HG03108 (cell line): ENCODE results near the gene DAP.
"Not testable (repeated sequence)": the region's sequence is repeated elsewhere in the genome, so short reads cannot be mapped to it uniquely, and the experiment has no call there.

ENCODE experiments used
- ATAC-seq: cut with Tn5 transposase; IDR thresholded peaks from one replicate; pipeline ENCODE4 v1.9.1; 2021; ENCODE audit warnings: moderate library complexity; ENCODE audit not compliant: unreplicated experiment

The DAP gene

DNA sequence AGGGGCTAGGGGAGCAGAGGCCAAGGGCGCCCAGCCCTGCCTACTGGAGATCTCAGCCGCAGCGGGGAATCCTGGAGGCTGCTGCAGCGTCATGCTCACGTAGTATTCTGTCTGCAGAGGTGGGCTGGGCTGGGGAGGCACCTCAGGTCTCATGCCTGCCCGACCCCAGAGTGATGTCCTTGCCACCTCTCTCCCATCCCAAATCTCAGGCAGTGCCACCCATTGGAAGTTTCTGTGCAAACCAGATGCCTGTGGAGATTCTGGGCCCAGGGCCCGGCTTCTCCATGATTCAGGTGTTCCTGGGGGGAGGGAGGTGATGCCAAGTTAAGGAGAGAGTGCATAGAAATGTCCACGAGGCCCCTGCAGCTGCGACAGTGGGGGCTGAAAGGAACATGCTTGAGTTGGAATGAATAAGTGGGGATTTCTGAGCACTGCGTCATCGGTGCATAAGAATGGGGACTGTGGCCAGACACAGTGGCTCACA, 125.1 kb downstream of the DAP start:
- ATAC-seq = no peak

DNA sequence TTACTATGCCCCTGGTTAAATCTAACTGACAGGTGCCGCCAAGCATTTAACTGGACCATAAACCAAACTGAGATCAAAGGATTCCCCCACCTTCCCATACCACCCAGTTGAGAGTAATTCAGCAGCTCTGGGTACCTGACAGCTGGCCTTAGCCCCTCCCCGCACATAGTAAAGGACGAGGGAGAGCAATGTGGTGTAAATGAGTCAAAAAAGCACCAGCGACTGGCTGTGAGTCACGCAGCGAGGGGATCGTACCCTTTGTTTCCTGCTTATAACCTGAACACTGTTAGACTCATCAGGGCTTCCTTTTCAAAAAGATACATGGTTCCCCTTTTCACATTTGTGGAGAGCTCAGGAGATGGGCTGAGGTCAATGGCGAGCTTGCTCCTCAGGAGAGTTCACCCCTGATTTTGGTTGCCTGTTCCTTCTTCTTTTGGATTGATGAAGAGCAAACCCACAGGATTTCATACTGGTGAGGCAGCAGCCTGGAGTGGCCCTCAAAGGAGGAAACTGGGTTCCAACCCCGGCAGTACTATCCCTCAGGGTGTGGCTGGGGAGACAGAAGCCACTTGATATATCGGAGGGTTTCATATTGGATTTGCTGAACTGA, 125.7 kb downstream of the DAP start:
- peak; percentile 61 for ATAC-seq

DNA sequence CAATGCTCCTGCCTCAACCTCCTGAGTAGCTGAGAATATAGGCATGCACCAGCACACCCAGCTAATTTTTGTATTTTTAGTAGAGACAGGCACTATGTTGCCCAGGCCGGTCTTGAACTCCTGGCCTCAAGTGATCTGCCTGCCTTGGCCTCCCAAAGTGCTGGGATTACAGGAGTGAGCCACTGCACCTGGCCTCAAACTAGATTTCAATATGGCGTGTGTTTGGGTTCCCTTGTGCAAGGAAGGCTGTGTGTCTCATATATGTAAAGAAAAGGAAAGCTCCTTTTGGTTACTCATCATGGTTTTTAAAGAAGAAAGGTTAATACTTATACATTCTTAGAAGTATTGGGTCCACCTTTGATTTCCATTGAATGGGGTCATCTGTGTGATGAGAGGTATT, 126.5 kb downstream of the DAP start:
- no peak for ATAC-seq

DNA sequence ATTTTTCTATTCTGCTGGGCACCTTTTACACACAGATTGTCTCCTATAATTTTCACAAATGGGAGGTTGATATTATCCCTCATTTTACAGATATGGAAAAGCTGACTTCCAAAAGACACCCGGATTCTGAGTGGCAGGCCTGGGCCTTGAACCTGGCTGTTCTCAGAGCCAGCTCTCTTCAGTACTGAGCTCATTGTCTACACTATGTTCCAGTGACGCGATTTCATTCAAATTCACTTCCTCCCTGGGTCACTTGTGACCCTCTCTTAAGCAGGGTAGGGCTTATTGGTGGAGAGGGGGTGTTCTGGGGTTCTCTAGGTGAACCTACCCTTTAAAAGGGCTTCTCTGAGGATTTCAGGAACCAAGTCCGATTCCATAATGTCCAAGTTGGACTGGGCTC, 127.0 kb downstream of the DAP start:
- no peak for ATAC-seq

DNA sequence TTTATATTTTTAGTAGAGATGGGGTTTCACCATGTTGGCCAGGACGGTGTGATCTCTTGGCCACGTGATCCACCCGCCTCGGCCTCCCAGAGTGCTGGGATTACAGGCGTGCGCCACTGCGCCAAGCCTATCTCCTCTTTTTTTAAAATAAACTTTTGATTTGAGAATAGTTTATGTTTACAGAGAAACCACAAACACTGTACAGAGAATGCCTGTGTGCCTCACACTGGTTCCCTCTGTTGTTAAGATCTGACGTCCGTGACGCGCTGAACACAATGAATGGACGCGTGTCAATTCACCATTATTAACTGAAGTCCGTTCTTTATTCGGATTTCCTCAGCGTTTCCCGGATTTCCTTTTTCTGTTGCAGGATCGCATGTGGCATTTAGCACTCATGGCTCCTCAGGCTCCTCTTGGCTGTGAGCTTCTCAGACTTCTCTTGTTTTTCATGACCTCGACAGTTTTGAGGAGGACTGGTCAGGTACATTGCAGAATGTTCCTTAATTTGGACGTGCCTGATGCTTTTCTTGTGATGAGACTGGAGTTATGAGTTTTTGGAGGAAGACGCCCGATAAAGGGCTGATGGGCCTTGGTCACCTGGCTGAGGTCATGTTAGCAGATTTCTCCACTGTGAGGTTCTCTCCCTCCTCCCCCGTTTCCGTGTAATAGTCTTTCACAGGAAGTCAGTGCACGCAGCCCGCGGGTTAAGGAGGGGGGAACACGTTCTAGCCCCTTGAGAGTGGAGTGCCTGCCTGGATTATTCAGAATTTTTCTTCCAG, 127.6 kb downstream of the DAP start:
- peak; percentile 7 for ATAC-seq

DNA sequence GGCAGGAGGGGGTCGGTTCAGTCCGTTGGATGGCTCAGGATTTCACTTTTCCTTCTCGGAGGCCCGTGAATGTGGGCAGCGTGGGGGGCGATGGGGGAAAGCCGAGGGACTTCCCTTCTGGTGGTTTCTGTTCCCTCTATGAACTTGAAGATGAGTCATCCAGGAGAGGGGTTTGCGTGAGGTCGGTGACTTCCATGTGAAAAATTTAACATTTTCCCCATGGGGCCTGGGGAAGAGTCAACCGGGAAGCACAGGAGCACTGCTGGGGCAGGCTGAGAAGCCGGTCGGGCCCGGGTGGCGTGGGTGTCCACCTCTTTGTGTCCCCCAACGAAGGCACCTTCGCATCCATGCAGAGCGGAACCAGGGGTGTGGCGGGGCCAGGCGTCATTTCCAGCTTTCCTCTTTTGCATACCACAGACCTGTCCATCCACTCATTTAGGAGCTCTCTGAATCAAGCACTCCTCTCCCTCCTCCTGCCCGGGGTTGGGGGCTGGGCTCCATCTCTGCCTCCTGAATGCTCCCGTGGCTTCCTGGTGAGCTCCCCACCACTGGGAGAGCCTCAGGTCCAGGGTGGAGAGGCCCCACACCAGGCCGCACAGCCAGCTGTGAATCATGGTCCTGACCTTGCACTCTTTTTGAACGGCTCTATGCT, 128.8 kb downstream of the DAP start:
- ATAC-seq = peak; percentile 30

DNA sequence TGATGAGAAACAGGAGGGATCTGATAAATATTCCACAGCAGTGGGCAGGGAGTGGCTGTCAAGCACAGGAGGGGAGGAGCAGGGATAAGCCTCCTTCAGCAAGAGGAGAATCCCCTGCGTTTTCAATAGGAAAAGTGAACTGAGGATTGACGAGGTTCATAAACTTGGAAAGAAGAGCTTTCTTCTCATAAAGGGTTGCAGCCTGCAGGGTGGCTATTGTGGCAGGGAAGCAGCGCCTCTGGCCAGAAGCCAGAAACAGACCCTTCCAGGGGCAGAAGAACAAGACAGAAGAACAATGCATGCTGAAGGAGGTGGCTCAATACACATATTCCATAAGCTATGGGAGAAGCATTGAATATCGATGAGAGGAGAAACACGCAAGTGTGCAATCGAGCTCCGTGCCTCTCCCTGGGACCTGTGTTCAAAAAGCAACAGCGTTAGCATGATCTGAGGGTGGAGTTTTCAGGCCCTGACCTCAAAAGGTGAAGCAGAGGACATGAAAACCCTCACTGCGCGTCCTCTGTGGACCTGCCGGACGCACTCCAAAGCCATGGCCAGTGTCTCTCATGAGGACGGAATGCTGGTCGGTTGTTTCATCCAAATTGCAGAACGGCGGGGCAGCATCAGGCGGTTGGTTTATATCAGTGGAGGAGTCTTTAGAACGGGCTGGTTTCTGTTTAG, 129.6 kb downstream of the DAP start:
- ATAC-seq = peak; percentile 1

DNA sequence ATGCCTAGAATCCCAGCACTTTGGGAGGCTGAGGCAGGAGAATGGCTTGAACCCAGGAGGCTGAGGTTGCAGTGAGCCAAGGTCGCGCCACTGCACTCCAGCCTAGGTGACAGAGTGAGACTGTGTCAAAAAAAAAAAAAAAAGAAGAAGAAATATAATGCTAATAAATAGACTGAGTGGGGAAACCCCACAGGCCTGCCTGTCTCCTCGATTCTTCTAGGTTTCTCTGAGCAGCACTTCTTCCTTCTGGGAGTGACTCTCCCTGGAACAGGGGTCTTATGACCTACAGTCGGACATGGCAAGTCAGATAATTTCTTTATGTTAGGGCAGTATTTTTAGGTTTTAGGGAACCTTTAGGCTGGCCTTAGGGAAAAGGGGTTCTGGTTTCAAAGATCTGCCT, 130.3 kb downstream of the DAP start:
- ATAC-seq = not testable (repeated sequence)

DNA sequence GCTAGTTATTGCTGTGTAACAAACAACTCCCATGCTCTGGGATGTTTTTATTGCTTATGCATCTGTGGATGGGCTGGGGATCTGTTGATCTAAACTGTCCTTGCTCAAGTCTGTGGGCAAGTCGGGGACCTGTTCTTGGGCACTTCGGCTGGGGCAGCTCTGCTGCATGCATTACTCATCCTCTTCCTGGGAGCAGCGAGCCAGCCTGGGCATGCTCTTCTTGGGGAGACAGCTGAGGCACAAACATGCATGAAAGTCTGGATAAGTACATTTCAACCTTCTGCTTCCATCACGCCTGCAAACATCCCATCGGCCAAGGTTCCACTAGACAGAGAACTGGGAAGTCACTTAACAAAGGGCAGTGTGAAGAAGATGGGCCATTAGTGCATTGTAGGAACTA, 130.9 kb downstream of the DAP start:
- no peak for ATAC-seq

DNA sequence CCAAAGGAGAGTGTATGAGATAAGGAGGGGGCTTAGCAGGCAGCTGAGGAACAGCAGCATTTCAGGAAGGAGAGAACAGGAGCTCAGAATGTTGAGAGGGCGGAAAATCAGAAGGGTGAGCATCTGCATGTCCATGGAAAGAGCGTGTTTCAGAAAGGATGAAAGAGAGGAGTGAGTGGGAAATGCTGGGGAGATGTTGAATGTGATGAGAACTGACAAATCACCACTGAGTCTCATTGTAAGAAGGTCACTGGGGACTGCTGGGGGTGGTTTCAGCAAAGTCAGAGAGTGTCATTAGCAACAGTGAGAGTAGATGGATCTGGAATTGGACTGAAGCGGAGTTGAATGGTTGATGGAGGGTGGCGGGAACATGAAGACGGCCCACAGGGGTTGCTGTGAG, 131.4 kb downstream of the DAP start:
- ATAC-seq = no peak
